ENCODE results near the gene SIRPD.
A peak's percentile ranks its signal among the peaks of the same experiment; 100 is the strongest.
"Not testable (repeated sequence)": the region's sequence is repeated elsewhere in the genome, so short reads cannot be mapped to it uniquely, and the experiment has no call there.

SIRPD gene

DNA sequence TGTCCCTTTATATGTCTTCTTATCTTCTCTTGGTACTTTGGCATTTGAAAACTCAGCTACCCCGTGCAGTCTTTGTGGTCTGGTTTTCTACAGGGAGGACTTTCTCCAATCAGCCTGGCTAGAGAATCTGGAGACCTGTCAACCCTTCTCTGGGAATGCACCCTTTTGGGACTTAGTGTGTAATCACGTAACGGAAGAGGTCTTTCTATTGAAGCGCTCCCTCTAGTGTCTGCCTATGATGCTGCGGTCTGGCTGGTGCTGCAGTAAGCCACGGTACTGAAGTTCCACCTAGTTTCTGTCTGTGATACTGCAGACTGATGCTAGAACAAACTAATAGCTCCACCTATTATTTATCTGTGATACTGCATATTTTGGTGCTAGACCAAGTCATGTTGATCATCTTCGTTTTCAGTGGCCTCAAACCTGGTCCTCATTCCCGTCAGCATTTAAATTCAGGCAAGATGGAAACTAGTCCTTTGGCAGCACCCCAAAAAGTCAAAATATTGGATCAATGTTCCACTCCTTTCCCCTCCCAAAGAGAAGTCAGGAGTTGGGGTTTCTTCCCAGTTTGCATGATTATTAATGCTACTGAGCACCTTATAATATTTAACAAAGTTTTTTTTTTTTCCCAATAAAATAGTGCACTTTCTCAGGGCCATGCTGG, 53.8 kb downstream of the SIRPD start:
- intact Hi-C loops (cut with DNase I; ENCODE audit: low total_unique reads) = no loop called here
- H3K27ac ChIP-seq = no peak overlapping the region
- peaks cover 0 to 7% (median 0%) of the 10 kb centered on the region in 3 donors for H3K9me3 ChIP-seq
- peaks cover 0 to 6% (median 0%) of the 10 kb centered on the region in 4 donors for H3K4me1 ChIP-seq
- peak; percentile 71 to 74 for DNase-seq
- no peak overlapping the region for H3K4me3 ChIP-seq
- peaks cover 0 to 8% of the 10 kb centered on the region in 2 donors for H3K27me3 ChIP-seq
- no peaks in the 10 kb centered on the region for H3K36me3 ChIP-seq
- TF ChIP-seq, protein P1, sequence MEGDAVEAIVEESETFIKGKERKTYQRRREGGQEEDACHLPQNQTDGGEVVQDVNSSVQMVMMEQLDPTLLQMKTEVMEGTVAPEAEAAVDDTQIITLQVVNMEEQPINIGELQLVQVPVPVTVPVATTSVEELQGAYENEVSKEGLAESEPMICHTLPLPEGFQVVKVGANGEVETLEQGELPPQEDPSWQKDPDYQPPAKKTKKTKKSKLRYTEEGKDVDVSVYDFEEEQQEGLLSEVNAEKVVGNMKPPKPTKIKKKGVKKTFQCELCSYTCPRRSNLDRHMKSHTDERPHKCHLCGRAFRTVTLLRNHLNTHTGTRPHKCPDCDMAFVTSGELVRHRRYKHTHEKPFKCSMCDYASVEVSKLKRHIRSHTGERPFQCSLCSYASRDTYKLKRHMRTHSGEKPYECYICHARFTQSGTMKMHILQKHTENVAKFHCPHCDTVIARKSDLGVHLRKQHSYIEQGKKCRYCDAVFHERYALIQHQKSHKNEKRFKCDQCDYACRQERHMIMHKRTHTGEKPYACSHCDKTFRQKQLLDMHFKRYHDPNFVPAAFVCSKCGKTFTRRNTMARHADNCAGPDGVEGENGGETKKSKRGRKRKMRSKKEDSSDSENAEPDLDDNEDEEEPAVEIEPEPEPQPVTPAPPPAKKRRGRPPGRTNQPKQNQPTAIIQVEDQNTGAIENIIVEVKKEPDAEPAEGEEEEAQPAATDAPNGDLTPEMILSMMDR (IDR thresholded peaks at IDR 0.05) = peak; percentile 55 to 59

DNA sequence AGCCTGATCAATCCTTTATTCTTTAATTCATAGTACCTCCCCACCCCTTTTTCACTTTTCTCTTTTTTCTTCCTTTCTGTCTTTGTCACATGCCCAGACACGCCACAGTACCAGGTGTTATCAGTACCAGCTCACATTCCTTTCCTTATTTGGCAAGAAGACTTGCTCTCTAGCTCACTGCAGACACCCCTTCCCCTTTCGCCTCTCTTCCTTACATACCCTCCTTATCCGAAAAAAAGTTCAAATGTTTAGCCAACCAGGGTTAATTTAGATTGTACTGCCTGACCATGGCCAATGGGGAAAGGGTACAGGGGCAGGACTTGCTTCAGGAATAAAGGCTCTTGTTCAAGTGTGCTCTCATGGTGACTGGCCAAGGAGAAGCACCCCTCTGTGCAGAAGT, 57.0 kb downstream of the SIRPD start:
- DNase-seq = no peak
- peaks cover 0 to 6% (median 0%) of the 10 kb centered on the region in 4 donors for H3K4me1 ChIP-seq
- H3K9me3 ChIP-seq = peaks cover 0 to 7% (median 0%) of the 10 kb centered on the region in 3 donors
- H3K27me3 ChIP-seq = peaks cover 0 to 8% of the 10 kb centered on the region in 2 donors
- H3K27ac ChIP-seq = no peak overlapping the region
- no peak overlapping the region for H3K4me3 ChIP-seq
- TF ChIP-seq, protein P1 (IDR thresholded peaks at IDR 0.05) = no peak
- intact Hi-C loops (cut with DNase I; ENCODE audit: low total_unique reads) = no loop called here
- no peaks in the 10 kb centered on the region for H3K36me3 ChIP-seq

DNA sequence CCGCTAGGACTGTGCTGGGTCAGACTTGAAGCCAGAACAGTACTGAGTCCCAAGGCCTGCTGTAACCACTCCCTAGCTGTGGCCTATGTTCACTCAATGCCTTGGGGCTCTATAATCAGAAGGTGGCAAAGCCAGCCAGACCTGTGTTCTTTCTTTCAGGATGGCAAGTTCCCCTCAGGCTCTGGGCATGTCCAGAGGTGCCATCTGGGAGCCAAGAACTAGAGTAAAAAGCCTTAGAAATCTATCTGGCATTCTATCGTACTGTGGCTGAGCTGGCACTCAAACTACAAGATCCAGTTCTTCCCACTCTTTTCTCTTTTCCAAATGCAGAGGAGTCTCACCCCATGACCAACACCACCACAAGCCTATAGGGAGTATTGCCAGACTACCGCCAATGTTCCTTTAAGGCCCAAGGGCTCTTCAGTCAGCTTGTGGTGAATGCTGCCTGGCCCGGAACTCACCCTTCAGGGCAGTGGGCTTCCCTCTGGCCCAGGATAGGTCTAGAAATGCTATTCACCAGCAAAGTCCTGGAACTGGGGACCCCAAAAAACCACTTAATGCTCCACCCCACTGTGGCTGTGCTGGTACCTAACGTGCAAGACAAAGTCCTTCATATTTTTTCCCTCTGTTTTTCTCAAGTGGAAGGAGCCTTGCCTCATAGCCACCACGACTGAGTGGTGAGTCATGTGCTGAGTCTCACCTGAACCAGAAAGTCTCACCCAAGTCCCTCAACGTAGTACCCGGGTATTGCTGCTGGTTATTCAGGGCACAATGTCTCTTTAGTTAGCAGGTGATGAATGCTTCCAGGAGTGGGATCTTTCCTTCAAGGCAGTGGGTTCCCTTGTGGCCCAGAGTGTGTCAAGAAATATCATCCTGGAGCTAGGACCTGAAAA, 57.7 kb downstream of the SIRPD start:
- Histone ChIP-seq H3K4me3 (no peak overlapping the region), H3K9me3 (peaks cover 0 to 7% (median 0%) of the 10 kb centered on the region in 3 donors), H3K4me1 (peaks cover 0 to 6% (median 0%) of the 10 kb centered on the region in 4 donors), H3K27me3 (peaks cover 0 to 8% of the 10 kb centered on the region in 2 donors), H3K36me3 (no peaks in the 10 kb centered on the region), H3K27ac (no peak overlapping the region)
- DNase-seq = no peak
- intact Hi-C loops (cut with DNase I; ENCODE audit: low total_unique reads) = no loop called here
- TF ChIP-seq, protein P1 (IDR thresholded peaks at IDR 0.05) = no peak

DNA sequence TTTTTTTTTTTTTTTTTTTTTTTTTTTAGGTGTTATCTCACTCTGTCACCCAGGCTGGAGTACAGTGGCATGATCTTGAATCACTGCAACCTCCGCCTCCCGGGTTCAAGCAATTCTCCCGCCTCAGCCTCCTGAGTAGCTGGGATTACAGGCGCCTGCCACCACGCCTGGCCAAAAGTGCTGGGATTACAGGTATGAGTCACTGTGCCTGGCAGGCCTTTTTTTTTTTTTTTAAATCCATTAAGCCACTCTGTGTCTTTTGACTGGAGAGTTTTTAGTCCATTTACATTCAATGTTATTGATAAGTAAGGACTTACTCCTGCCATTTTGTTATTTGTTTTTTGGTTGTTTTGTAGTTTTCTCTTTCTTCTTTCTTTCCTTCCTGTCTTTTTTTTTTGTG, 60.1 kb downstream of the SIRPD start:
- H3K4me3 ChIP-seq; H3K9me3 ChIP-seq; H3K27ac ChIP-seq; DNase-seq; H3K4me1 ChIP-seq; H3K36me3 ChIP-seq; H3K27me3 ChIP-seq; intact Hi-C loops (cut with DNase I; ENCODE audit: low total_unique reads): not testable (repeated sequence)

DNA sequence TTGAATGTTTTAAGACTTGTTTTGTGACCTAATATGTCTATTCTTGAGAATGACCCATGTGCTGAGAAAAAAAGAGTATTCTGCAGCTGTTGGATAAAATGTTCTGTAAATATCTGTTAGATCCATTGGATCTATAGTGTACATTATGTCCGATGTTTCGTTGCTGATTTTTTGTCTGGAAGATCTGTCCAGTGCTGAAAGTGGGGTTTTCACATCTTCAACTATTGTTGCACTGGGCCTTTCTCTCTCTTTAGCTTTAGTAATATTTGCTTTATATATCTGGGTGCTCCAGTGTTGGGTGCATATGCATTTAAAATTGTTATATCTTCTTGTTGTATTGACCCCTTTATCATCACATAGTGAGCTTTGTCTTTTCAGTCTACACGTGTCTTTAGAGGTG, 60.6 kb downstream of the SIRPD start:
- peaks cover 0 to 8% of the 10 kb centered on the region in 2 donors for H3K27me3 ChIP-seq
- DNase-seq = no peak
- TF ChIP-seq, protein P1 (IDR thresholded peaks at IDR 0.05) = no peak
- H3K27ac ChIP-seq = no peak overlapping the region
- intact Hi-C loops (cut with DNase I; ENCODE audit: low total_unique reads) = no loop called here
- peaks cover 0 to 3% (median 0%) of the 10 kb centered on the region in 4 donors for H3K4me1 ChIP-seq
- no peak overlapping the region for H3K4me3 ChIP-seq
- no peaks in the 10 kb centered on the region for H3K9me3 ChIP-seq
- H3K36me3 ChIP-seq = no peaks in the 10 kb centered on the region

DNA sequence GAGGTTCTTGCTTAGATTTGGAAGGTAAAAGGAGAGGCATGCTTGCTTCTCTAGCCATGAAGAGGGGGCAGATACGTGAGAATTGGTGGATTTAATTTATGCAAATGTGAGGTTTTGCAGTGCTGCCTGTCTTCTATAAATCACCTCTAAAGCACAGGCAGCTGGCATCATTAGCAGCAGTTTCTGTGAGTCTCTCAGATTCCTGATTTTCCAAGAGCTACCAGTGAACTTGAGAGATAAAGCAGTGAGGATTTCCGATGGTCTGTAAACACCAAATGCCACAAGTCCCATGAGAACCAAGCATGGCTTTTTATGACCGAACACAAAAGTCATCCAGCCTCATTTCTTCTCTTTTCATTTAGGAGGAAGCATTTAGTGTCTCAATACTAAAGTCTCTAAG, 63.1 kb downstream of the SIRPD start:
- H3K4me1 ChIP-seq = peaks cover 0 to 1% (median 0%) of the 10 kb centered on the region in 4 donors
- no peaks in the 10 kb centered on the region for H3K9me3 ChIP-seq
- no peak for DNase-seq
- TF ChIP-seq, protein P1 (IDR thresholded peaks at IDR 0.05) = no peak
- intact Hi-C loops (cut with DNase I; ENCODE audit: low total_unique reads) = no loop called here
- no peak overlapping the region for H3K4me3 ChIP-seq
- no peak overlapping the region for H3K27ac ChIP-seq
- no peaks in the 10 kb centered on the region for H3K36me3 ChIP-seq
- peaks cover 0 to 4% of the 10 kb centered on the region in 2 donors for H3K27me3 ChIP-seq

Data from tibial artery (tissue), 4 donors.